ENCODE data around the gene CATSPERD.

CATSPERD gene

DNA sequence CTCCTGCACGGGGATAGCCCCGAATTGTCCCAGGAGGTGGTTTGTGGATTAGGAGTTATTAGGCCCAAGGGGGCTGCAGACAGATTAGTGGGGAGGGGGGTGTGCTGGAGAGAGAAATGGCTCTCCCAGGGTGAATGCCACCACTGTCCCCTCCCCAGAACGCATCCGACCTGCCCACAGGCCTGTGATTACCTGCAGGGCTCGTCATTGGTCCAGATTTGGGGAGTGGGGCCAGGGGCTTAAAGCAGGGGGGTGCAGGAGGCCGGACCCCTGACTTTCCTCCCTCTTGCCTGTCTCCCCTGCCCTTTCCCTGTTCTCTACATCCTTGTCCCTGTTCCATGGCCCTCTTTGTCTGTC is 85.7 kb downstream of the CATSPERD start:
- DNase-seq (ENCODE audit: low read depth in 2 of 2), result no peak

DNA sequence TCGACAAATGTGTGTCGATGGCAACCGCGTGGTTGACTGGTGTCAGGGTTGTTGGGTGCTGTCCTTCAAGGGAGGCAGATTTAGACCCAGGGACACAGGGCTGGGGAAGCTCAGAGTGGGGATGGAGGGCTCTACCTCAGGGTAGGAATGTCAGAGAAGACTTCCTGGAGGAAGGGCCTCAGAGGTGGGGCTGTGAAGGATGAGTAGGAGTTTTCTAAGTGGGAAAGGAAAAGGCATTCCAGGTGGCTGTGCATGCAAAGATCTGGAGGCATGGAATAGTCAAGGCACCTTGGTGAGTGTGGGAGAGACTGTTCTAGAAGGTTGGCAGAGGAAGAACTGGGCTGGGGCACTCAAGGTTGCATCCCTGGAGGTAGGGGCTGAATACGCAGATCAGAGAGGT is 86.5 kb downstream of the CATSPERD start:
- no peak for DNase-seq (ENCODE audit: low read depth in 2 of 2)

DNA sequence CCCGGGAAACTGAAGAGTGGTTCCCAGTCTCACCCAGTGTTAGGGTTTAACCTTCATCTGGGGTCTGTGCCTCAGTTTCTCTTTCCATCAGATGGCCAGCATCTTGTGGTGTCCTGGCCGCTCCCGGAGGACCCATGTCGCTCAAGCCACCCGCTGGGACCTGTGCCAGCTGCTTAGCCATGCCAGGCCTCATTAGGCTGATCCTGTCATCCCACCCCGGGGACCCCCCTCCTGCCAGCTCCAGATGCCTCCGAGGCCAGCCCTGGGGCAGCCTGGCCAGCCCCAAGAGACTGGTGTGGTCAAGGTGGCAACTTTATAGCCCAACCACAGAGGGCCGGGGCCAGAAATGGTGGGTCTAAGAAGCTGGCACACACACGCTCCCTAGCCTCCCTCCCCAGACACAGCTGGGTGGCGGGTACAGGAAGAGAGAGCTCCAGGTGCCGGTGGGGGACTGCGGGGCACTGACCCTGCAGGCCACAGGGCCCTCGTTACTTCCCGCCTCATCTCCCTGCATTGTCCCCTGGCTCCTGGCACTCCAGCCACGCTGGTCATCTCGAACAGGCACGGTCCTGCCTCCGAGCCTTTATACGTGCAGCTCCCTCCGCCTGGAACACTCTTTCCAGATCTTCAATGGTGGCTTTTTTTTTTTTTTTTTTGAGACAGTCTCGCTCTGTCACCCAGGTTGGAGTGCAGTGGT is 87.8 kb downstream of the CATSPERD start:
- no peak for DNase-seq (ENCODE audit: low read depth in 2 of 2)

DNA sequence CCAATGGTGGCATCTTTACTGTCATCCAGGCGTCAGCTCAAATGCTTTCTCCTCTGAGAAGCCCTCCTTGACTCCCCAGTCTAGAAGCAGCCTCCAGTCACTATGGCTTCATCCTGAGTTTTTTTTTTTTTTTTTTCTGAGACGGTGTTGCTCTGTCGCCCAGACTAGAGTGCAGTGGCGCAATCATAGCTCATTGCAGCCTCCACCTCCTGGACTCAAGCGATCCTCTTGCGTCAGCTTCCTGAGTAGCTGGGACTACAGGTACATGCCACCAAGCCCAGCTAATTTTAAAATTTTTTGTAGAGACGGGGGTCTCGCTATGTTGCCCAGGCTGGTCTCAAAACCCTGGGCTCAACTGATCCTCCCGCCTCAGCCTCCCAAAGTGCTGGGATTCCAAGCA is 88.6 kb downstream of the CATSPERD start:
- no peak for DNase-seq (ENCODE audit: low read depth in 2 of 2)

DNA sequence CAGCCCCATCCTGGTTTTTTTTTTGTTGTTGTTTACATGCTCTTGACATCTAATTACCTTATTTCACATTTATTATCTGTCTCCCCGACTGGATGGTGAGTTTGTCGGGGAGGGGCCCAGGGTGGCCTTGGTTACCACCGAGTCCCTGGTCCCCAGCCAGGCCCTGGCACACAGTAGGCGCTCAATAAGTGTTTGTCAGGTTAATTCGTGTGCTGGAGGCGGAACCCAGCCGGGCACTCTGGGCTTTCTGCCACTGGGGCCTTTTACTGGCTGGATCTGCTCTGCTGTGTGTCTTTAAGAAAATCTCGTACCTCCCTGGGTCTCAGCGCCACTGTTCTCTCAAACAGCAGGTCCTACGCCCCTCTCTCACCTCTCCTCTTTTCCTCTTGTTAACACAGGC is 89.0 kb downstream of the CATSPERD start:
- no peak for DNase-seq (ENCODE audit: low read depth in 2 of 2)

DNA sequence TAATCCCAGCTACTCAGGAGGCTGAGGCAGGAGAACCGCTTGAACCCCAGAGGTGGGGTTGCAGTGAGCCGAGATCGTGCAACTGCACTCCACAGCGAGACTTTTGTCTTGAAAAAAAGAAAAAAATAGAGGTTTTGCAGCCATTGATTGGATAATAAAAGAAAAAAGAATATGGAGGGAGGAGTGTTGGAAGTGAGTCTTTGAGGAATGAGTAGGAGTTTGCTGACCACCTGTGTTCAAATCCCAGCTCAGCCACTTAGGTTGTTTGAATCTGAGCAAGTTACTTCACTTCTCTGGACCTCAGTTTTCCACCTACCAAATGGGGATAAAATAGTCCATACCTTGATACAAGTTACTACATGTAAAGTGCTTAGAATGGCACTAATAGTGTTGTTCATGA is 90.7 kb downstream of the CATSPERD start:
- no peak for DNase-seq (ENCODE audit: low read depth in 2 of 2)

DNA sequence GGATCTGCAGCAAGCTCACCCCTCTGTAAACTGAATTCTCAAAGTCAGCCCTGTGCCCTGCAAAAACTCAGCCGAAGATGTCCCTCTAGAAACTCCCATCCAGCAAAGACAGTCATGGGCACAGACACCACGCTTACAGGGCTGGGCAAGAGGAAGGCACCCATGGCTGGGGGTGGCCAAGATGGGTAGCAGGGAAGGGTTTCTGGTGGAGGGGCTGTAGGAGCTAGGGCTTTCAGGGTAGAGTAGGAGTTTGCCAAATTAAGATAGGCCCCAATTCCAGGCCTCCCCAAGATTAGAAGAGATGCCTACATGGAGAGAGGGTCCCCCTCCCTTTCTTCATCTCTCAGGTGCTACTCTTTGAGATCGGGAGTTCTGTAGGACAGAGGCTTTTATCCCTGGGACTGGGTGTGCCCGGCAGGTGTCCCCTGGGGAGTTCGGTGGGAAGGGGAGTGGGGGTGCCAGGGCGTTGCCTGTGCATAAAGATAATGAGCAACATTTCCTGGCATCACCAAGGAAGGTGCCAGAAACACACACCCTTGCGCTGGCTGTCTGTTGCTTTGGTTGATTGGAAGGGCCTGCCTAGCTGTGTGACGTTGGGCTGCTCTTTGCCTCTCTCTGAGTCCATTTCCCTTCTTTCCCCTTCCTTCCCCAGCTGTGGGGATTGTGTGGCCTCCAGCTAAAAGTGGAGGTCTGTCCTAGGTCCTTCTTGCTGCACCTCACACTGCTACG is 93.8 kb downstream of the CATSPERD start:
- no peak for DNase-seq (ENCODE audit: low read depth in 2 of 2)

DNA sequence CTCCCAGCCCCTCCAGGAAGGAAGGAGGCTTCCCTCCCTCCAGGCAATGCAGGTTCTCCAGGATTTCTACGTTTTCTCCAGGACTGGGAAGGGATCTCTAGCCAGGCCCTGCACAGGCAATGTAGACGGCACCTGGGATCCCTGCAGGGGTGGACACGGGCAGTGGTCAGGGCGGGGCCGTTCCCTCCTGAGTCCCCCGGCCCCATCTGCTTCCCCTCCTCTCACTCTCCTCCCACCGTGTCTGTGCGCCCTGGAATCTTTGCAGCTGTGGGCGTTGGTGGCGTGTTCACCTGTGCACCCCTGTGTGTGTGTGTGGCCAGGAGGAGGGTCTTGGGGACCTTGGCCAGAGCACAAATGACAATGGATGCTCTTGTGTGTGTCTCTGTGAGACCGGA is 94.4 kb downstream of the CATSPERD start:
- DNase-seq (ENCODE audit: low read depth in 2 of 2), result no peak

DNA sequence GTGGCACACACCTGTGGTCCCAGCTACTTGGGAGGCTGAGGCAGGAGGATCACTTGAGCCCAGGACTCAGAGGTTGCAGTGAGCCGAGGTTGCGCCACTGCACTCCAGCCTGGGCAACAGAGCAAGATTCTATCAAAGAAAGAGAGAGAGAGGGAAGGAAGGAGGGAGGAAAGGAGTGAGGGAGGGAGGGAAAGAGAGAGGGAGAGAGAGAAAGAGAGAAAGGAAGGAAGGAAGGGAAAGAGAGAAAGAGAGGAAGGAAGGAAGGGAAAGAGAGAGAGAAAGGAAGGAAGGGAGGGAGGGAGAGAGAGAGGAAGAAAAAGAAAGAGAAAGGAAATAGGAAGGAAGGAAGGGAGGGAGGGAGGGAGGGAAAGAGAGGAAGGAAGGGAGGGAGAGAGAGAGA is 96.8 kb downstream of the CATSPERD start:
- no peak for DNase-seq (ENCODE audit: low read depth in 2 of 2)

DNA sequence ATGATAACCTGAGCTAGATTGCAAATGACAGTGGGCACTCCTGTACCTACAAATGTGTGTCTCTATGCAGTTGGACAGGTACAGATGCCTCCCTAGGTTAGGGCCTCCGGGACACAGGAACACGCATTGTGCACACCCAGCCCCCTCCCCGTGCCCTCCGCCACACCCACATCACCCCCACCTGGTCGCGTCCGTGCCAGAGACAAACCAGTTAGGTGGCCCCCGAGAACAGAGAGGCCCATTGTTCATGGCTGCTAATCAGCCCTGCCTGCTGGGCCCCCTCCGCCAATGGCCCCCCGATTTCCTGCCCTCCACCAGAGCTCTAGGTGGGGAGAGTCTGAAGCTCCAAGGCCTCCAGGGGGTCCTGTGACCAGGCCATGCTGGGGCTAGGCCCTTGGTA is 98.2 kb downstream of the CATSPERD start:
- DNase-seq (ENCODE audit: low read depth in 2 of 2), result no peak

DNA sequence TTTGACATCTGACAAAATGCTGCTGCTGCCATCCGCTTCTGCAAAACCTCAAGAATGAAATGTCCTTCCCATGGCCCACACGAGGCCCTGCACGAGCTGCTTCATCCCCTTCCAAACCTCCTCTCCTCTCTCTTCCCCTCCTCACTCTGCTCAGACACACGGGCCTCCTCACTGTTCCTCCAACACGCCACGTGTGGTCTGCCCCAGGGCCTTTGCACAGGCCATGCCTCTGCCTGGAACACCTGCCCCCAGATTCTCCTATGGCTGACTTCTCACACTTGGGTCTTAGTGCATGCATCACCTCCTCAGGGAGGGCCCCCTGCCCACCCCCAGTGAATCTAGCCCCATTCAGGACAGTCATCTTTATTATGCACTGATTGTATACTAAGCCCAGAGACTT is 100.3 kb downstream of the CATSPERD start:
- DNase-seq (ENCODE audit: low read depth in 2 of 2), result no peak

DNA sequence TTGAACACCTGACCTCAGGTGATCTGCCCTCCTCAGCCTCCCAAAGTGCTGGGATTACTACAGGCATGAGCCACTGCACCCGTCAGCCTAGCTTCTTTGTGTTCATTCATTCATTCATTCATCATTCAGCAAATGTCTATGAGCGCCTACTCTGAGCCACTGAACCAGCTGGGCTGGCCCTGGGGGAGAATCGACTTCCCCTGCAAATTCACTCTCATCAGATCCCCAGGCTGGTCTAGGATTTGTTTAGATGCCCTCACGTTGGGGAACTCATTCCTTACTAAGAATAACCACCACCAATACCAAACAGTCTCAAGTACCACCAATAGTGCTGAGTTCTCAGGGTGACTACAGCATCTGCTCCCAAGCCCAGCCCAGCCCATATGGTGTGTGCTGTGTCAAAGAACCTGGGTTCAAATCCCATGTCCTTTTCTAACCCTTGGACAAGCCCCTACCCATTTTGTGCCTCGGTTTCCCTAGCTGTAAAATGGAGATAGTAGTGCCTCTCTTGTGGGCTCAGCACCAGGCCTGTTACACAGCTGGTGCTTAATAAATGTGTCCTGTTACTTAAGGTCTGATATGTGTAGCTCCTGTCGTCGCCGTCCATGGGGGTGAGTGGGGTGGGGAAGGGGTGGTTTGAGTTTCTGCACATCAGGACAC is 101.2 kb downstream of the CATSPERD start:
- no peak for DNase-seq (ENCODE audit: low read depth in 2 of 2)

DNA sequence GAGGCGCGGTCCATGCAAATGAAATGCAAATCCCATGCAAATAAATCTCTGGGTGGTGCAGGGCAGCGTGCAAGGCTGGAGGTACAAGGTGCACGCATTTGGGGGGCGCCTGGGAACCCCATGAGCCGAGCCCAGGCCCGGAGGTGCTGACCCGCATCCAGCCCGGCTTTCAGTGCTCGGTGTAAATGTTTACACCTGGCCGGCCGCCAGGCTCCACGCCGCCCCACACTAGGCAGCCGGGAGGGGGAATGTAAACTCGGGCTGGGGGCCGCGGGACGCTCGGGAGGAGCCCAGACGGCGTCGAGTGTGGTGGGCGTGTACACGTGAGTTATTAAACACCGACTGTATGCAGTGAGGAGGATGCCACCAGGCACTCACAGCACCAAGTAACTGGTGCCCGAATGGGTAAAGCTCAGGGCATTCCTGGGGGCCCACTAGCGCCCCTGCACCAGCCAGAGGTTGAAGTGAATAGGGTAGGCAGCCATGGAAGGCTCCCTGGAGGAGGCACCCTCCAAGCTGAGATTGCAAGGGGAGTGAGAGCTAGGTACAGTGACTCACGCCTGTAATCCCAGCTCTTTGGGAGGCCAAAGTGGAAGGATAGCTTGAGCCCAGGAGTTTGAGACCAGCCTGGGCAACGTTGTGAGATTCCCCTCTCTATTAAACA is 101.9 kb downstream of the CATSPERD start:
- DNase-seq (ENCODE audit: low read depth in 2 of 2), result no peak

DNA sequence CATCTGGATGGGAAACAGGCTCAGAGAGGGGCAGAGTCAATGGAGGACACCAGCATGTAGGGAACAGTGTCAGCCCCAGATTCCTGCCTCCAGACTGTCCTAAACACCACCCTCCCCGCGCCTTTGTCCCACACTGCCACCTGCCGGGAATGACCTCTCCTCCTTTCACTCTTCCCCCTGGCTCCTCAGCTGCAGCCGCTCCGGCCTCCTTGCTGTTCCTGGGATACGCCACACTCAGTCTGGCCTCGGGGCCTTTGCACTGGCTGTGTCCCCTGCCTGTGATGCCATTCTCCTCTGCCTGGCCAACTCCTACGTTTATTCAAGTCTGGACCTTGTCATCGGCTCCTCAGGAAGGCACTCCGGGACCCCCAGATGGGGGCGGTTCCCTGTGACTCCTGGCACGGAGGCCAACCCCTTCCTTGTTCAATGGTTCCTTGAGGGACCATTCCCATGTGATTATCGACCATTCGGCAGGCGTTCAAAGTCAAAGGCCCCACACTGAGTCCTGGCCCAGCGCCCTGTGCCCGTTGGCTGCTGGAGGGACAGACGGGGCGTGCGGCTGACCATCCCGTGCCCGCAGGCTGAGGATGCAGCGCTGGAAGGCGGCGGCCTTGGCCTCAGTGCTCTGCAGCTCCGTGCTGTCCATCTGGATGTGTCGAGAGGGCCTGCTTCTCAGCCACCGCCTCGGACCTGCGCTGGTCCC is 103.3 kb downstream of the CATSPERD start:
- DNase-seq (ENCODE audit: low read depth in 2 of 2), result no peak

DNA sequence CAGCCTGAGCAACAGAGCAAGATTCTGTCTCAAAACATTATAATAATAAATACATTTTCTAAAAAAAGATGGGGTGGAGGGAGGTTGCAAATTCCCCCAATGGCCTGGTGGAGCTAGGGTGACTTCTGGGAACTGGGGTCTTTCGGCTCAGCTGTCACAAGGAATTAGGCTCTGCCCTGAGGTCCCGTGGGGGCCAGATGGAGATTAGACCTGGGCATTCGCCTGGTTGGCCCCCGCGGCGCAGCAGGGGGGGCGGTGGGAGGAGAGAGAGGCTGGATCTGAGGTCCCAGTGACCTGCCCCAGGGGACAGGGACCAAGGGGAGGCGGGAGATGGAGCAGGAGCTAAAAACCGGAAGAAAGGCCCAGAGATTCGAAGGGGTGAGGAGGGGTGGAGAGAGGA is 104.3 kb downstream of the CATSPERD start:
- DNase-seq (ENCODE audit: low read depth in 2 of 2), result no peak

DNA sequence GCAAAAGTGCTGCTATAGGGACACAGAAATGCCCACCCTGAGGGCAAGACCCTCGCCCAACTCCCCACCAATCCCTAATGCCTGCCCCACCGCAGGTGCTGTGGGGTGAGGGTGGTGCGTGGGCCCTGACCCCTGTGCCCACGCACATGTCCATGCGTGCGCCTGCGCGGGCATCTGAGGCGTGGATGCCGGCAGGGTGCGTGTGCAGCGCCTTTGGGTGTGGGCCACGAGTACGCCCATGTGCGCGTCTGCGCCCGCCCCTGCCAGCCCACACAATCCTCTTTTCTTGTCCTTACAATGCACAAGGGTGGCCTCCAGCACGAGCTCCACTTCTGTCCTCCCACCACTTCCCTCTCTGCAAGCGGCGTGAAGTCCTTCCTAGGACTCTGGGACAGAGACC is 104.7 kb downstream of the CATSPERD start:
- DNase-seq (ENCODE audit: low read depth in 2 of 2), result no peak

DNA sequence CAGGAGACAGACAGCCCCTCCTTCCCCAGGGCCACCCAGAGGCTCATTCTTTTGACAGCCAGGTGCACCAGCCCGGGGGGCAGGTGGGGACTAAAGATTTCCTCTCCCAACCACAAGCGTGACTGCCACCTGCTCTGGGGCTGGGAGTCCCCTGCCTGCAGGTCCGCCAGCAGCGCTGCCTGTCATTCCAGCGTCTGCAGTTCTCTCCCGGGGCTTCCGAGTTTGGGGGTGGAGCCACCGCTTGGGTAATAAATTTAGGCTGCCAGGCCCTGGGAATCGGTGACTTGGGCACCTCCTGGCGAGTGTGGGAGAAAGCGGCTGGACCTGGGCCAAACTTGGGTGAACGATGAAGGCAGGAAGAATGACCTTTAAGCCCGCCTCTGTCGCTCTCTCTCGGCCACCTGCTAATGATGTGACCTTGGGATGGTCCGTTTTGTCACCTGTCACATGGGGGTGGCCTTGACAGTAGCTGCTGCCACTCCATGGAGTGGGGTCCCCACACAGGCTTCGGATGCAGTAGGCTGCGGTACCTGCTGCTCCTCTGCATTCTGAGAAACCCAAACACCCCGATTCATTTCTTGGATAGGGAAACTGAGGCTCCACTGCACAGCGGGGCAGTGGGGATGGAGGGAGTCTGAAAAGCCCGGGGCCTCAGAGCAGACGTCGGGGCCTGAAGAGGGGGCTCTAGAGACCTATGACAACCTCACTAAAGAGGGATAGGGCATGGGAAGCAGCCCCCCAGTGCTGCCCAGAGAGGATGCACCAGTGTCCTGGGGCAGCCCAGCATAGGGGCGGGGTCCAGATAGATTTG is 106.3 kb downstream of the CATSPERD start:
- no peak for DNase-seq (ENCODE audit: low read depth in 2 of 2)

DNA sequence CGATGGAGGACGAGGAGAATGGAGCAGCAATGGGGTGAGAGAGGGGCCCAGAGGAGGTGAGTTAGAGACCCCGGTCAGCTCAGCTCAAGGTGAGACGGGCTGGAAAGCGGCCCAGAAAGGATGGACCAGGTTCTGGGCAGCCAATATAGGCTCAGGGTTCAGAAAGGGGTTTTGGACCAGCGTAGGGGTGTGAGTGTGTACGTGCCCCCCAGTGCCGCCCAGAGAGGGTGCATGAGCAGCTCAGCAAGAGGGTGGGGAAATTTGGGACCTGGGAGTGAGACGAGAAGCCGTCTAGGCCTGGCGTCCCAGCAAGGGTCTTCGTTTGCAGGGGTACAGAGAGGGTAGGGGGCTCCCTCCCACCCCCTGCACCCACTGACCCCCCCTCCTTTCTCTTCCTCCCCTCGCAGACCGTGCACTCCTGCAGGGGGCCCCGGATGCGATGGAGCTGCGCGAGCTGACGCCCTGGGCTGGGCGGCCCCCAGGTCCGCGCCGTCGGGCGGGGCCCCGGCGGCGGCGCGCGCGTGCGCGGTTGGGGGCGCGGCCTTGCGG is 107.0 kb downstream of the CATSPERD start:
- no peak for DNase-seq (ENCODE audit: low read depth in 2 of 2)

DNA sequence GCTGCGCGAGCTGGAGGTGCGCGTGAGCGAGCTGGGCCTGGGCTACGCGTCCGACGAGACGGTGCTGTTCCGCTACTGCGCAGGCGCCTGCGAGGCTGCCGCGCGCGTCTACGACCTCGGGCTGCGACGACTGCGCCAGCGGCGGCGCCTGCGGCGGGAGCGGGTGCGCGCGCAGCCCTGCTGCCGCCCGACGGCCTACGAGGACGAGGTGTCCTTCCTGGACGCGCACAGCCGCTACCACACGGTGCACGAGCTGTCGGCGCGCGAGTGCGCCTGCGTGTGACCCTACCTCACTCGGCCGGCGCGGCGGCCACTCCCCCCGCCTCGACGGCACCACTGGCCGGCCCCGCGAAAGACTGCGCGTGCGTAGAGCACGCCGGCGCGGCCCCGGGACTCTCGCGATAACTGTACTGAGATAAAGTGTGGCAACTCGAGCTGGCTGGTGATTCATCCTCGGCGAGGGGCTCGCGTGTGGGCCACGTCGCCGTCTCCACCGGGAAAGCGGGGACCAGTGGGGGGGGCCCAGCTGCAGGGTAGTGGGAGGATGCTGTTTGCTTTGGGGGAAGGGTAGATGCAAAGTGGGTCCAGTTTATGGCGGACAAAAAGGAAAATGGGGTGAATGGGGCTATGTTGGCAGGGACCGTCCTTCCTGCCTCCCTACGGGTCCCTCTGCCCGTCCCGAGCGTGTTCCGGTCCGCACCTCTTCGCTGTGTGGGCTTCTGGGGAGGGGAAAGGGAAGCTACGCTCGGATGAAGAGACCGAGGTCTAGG is 107.6 kb downstream of the CATSPERD start:
- peak; percentile 91 to 92 for DNase-seq (ENCODE audit: low read depth in 2 of 2)

Data from stimulated activated CD4-positive, alpha-beta T cell treated with anti-CD3 and anti-CD28 coated beads, Interleukin-12 subunit alpha, Interleukin-12 subunit beta, amount 100 ng/mL, for 24 hours (primary cell).